ENCODE results near the gene SPNS2. TPM values are rescaled to one million over a fixed set of nuclear protein-coding genes. Genes with fewer than 3 reads are reported as not detected.

SPNS2 gene
- total RNA-seq, 1 donor from 2014 or later, result 187 TPM

DNA sequence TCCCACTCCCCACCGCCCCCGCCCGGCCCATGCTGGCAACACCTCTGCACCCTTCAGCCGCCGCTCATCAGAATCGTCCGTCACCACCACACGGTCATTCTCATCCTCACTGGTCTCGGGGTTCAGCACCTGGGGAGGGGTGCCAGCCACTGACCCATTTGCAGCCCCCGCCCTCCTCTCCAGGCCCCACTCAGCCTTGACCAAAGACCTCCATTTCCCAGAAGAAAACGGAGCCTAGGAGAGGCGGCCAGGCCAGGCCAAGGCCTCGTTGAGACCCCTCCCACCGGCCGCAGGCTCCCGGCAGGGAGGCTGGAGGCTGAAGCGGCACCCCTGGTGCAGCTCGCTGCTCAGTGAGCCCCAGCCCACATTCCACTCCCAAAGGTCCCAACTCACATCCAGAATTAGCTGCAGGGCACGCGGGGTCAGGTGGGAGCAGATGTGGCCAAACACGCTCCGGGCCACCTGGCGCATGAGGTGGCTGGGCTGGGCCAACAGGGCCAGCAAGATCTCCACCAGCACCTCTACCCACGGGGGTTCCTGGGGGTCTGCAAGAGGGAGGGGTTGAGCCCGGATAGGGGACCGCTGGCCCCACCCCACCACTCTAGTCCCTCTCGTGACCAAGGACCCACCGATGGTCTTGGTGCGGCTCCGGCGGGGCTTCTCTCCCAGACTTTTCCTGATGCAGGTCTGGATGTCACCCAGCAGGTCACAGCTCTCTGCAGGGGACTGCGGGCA lies 46.7 kb downstream of the SPNS2 start:
- TF ChIP-seq, protein P1, sequence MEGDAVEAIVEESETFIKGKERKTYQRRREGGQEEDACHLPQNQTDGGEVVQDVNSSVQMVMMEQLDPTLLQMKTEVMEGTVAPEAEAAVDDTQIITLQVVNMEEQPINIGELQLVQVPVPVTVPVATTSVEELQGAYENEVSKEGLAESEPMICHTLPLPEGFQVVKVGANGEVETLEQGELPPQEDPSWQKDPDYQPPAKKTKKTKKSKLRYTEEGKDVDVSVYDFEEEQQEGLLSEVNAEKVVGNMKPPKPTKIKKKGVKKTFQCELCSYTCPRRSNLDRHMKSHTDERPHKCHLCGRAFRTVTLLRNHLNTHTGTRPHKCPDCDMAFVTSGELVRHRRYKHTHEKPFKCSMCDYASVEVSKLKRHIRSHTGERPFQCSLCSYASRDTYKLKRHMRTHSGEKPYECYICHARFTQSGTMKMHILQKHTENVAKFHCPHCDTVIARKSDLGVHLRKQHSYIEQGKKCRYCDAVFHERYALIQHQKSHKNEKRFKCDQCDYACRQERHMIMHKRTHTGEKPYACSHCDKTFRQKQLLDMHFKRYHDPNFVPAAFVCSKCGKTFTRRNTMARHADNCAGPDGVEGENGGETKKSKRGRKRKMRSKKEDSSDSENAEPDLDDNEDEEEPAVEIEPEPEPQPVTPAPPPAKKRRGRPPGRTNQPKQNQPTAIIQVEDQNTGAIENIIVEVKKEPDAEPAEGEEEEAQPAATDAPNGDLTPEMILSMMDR (IDR thresholded peaks at IDR 0.05; ENCODE audit: unreplicated experiment), result no peak
- no peaks in the 10 kb centered on the region for H3K36me3 Mint-ChIP-seq (ENCODE audit: low read depth, unreplicated experiment)
- H3K27me3 Mint-ChIP-seq (ENCODE audit: unreplicated experiment), result peaks cover 48% of the 10 kb centered on the region
- H3K4me3 Mint-ChIP-seq (ENCODE audit: unreplicated experiment), result peak overlapping the region; percentile 25
- H3K4me1 Mint-ChIP-seq (ENCODE audit: unreplicated experiment), result peaks cover 8% of the 10 kb centered on the region
- H3K9me3 Mint-ChIP-seq (ENCODE audit: unreplicated experiment), result no peaks in the 10 kb centered on the region
- H3K27ac Mint-ChIP-seq (ENCODE audit: unreplicated experiment), result no peak overlapping the region
- peak; percentile 4 for DNase-seq (ENCODE audit: low spot score)

DNA sequence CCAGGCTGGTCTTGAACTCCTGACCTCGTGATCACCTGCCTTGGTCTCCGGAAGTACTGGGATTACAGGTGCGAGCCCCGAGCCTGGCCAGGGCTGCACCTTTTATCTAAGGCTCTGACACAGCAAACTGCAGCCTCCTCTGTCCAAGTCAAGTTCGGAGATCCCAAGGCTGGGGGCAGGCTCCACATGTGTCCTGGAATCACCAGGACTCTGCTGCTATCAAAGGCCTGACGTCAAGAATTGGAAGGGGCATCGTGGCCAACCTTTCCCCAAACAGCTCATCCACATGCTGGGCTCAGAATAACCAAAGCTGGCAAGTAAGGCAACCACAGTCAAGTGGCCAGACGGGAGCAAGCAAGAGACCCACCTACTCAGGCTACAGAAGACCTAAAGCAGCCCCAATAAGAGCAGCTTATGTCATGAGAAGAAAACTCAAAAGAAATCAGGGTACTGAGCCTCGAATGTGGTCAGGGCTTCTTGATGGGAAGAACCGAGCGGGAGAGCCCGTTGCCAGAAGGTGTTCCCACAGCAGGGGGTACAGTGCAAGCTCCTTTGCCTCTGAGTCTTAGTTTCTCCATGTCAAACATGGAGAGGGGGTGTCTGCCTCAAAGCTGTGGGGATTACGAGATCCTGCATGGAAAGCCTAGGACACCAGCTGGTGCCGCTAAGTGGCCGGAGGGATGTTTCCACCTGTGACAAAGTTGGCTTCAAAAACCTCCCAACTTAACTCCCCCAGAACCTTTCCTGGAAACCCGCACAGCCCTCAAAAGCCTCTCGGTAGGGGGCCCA lies 48.6 kb downstream of the SPNS2 start:
- Mint-ChIP-seq H3K36me3 (ENCODE audit: low read depth, unreplicated experiment) (peaks cover 4% of the 10 kb centered on the region), H3K9me3 (ENCODE audit: unreplicated experiment) (no peaks in the 10 kb centered on the region), H3K4me3 (ENCODE audit: unreplicated experiment) (peak overlapping the region; percentile 56), H3K4me1 (ENCODE audit: unreplicated experiment) (peaks cover 5% of the 10 kb centered on the region), H3K27ac (ENCODE audit: unreplicated experiment) (no peak overlapping the region), H3K27me3 (ENCODE audit: unreplicated experiment) (peaks cover 34% of the 10 kb centered on the region)
- no peak for DNase-seq (ENCODE audit: low spot score)
- TF ChIP-seq, protein P1 (IDR thresholded peaks at IDR 0.05; ENCODE audit: unreplicated experiment), result no peak

DNA sequence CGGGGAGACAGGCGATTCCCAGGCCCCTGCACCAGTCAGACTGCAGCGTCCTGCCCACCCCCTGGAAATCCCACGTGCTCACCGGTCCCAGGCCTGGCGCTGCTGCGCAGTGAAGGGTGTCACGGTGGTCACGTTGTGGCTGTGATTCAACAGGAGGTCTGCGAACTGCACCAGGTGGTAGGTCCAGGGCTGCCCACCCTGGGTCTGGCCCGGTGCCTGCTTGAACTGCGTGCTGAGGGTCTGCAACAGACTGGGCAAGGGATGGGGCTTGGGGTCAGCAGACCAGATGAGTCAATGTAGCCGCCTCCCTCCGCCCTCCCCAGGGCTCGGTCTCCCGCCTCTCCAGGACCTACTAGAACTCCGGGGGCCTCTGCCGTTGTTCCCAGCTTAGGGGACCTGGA lies 49.4 kb downstream of the SPNS2 start:
- no peak overlapping the region for H3K27ac Mint-ChIP-seq (ENCODE audit: unreplicated experiment)
- no peak overlapping the region for H3K4me3 Mint-ChIP-seq (ENCODE audit: unreplicated experiment)
- no peaks in the 10 kb centered on the region for H3K9me3 Mint-ChIP-seq (ENCODE audit: unreplicated experiment)
- TF ChIP-seq, protein P1 (IDR thresholded peaks at IDR 0.05; ENCODE audit: unreplicated experiment), result no peak
- DNase-seq (ENCODE audit: low spot score), result no peak
- peaks cover 5% of the 10 kb centered on the region for H3K4me1 Mint-ChIP-seq (ENCODE audit: unreplicated experiment)
- H3K36me3 Mint-ChIP-seq (ENCODE audit: low read depth, unreplicated experiment), result peaks cover 4% of the 10 kb centered on the region
- peaks cover 29% of the 10 kb centered on the region for H3K27me3 Mint-ChIP-seq (ENCODE audit: unreplicated experiment)

DNA sequence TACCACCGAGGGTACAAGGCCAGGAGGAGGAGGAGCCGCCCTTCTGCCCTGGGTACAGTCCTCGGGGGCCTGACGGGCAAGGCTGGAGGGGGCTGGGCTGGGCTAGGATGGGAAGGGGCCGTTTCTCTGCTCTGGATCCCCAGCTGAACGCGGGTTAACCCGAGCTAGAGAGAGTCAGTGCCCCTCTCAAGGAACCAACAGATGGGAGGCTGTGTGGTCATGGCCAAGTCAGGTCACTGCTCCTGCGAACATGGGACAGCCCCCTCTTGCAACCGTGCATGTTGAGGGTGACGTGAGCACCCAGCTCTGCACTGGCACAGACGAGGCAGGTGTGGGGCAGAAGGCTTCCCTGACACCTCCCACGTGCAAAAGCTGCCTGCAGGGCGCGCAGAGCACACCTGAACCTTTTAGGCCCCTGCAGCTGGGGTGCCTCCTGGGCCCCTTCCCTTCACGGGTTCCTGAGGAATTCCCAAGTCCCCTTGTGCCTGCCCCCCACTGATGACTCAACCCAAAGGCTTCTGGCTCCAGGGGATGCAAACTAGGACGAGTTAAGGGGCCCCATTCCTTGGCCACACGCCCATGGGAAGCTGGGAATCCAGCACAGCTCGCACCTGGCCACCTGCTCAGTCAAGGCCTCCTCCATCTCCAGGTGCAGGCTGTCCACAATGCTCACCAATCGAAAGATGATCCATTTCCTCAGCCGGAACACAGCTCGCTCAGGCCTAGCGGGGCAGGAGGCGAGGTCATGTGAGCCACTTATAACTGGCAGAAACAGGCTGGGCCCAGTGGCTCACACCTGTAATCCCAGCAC lies 50.2 kb downstream of the SPNS2 start:
- peaks cover 4% of the 10 kb centered on the region for H3K36me3 Mint-ChIP-seq (ENCODE audit: low read depth, unreplicated experiment)
- no peak overlapping the region for H3K4me3 Mint-ChIP-seq (ENCODE audit: unreplicated experiment)
- peaks cover 7% of the 10 kb centered on the region for H3K4me1 Mint-ChIP-seq (ENCODE audit: unreplicated experiment)
- H3K9me3 Mint-ChIP-seq (ENCODE audit: unreplicated experiment), result no peaks in the 10 kb centered on the region
- TF ChIP-seq, protein P1 (IDR thresholded peaks at IDR 0.05; ENCODE audit: unreplicated experiment), result no peak
- H3K27me3 Mint-ChIP-seq (ENCODE audit: unreplicated experiment), result peaks cover 23% of the 10 kb centered on the region
- DNase-seq (ENCODE audit: low spot score), result no peak
- no peak overlapping the region for H3K27ac Mint-ChIP-seq (ENCODE audit: unreplicated experiment)
